ENCODE measurements around the gene UBXN11. TPM values are rescaled to one million over a fixed set of nuclear protein-coding genes. Genes with fewer than 3 reads are reported as not detected.

Gene UBXN11
- total and polyA plus RNA-seq, 2 of the 13 experiments (the other 11 are each of a cell fraction or from before 2014, with no cell fraction given): 9.3 to 10.4 TPM

GRCh38 chr1:26306290-26307229 lies at the start of gene UBXN11 (continued):
- no peak for TF ChIP-seq EP300 (IDR thresholded peaks at IDR 0.05; ENCODE audit: low read depth in 2 of 2, low read length in 2 of 2)
- TF ChIP-seq EP300 (CRISPR knock-in tag; IDR thresholded peaks at IDR 0.05; ENCODE audit: borderline replicate concordance): no peak
- TF ChIP-seq SP2 (CRISPR knock-in tag; IDR thresholded peaks at IDR 0.05): peak; percentile 78
- TF ChIP-seq ZNF660 (CRISPR knock-in tag; IDR thresholded peaks at IDR 0.05; ENCODE audit: borderline replicate concordance, low read depth): no peak
- TF ChIP-seq ZNF781 (CRISPR knock-in tag; IDR thresholded peaks at IDR 0.05; ENCODE audit: borderline replicate concordance, not compliant biosample characterization): no peak
- no peak for TF ChIP-seq ZNF546 (CRISPR knock-in tag; conservative IDR thresholded peaks at IDR 0.05)
- no peak for TF ChIP-seq SYNCRIP (IDR thresholded peaks at IDR 0.05; ENCODE audit: insufficient read depth, low read depth, low read length)
- no peak for TF ChIP-seq KLF16 (CRISPR knock-in tag; IDR thresholded peaks at IDR 0.05)
- peak; percentile 33; the same call in 1 of the 2 replicates for TF ChIP-seq RXRA (CRISPR knock-in tag; IDR thresholded peaks at IDR 0.05)
- no peak for TF ChIP-seq ZFP90 (CRISPR knock-in tag; IDR thresholded peaks at IDR 0.05; ENCODE audit: borderline replicate concordance)
- no peak for TF ChIP-seq SATB2 (CRISPR knock-in tag; IDR thresholded peaks at IDR 0.05)
- TF ChIP-seq POGZ (CRISPR knock-in tag; IDR thresholded peaks at IDR 0.05): peak; percentile 54; the same call in 1 of the 2 replicates
- no peak for TF ChIP-seq TMF1 (CRISPR knock-in tag; IDR thresholded peaks at IDR 0.05; ENCODE audit: low read depth)
- TF ChIP-seq ELF4 (CRISPR knock-in tag; IDR thresholded peaks at IDR 0.05; ENCODE audit: borderline replicate concordance): no peak
- no peak for TF ChIP-seq ZNF180 (CRISPR knock-in tag; IDR thresholded peaks at IDR 0.05; ENCODE audit: borderline replicate concordance, low read depth)
- no peak for TF ChIP-seq ZNF234 (CRISPR knock-in tag; conservative IDR thresholded peaks at IDR 0.05)
- peak; percentile 83 for TF ChIP-seq MXD4 (CRISPR knock-in tag; IDR thresholded peaks at IDR 0.05)
- no peak for TF ChIP-seq ZBTB4 (CRISPR knock-in tag; IDR thresholded peaks at IDR 0.05; ENCODE audit: borderline replicate concordance)
- TF ChIP-seq NR2F2 (IDR thresholded peaks at IDR 0.05; ENCODE audit: borderline replicate concordance, low read depth): no peak
- TF ChIP-seq TFAP4 (IDR thresholded peaks at IDR 0.05; ENCODE audit: borderline replicate concordance, low read depth): no peak
- TF ChIP-seq NFE2L1 (CRISPR knock-in tag; IDR thresholded peaks at IDR 0.05; ENCODE audit: borderline replicate concordance): no peak
